NB4 (cell line): ENCODE measurements around the gene SMIM11.

ENCODE experiments used
- DNase-seq: peaks from one replicate; pipeline ENCODE4 v3.0.0; 2010; ENCODE audit warnings: low read depth
- H3K4me3 ChIP-seq: one replicate; pipeline ENCODE4 v1.5.1; 2011; ENCODE audit warnings: mild to moderate bottlenecking, low read depth, low read length, moderate library complexity
- MYC ChIP-seq: IDR thresholded peaks from 2 replicates; pipeline ENCODE4 v1.6.1; 2011; ENCODE audit warnings: low read depth, low read length
- POLR2A ChIP-seq: IDR thresholded peaks from 2 replicates; pipeline ENCODE4 v1.6.1; 2011; ENCODE audit warnings: mild to moderate bottlenecking; ENCODE audit not compliant: insufficient read length; ENCODE audit errors: extremely low read depth
- TF ChIP-seq, protein P1 (sequence below): IDR thresholded peaks from one replicate; pipeline ENCODE4 v1.5.1; 2012; ENCODE audit warnings: low read depth, low read length
- TF ChIP-seq, protein P2 (sequence below): IDR thresholded peaks from 2 replicates; pipeline ENCODE4 v1.6.1; 2011; ENCODE audit warnings: low read depth, low read length

The SMIM11 gene

DNA sequence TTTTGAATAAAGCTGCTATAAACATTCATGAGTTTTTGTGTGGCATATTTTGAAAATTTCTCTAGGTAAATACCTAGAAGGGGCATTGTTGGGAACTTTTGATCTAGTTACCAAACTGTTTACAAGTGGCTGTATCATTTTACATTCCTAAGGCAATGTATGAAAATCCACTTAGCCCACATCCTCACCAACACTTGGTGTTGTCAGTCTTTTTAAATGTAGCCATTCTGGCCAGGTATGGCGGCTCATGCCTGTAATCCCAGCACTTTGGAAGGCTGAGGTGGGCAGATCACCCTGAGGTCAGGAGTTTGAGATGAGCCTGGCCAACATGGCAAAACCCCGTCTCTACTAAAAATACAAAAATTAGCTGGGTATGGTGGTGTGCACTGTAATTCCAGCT lies 17.4 kb upstream of the SMIM11 start:
- DNase-seq = no peak
- no peak overlapping the region for H3K4me3 ChIP-seq
- TF ChIP-seq, protein P1, sequence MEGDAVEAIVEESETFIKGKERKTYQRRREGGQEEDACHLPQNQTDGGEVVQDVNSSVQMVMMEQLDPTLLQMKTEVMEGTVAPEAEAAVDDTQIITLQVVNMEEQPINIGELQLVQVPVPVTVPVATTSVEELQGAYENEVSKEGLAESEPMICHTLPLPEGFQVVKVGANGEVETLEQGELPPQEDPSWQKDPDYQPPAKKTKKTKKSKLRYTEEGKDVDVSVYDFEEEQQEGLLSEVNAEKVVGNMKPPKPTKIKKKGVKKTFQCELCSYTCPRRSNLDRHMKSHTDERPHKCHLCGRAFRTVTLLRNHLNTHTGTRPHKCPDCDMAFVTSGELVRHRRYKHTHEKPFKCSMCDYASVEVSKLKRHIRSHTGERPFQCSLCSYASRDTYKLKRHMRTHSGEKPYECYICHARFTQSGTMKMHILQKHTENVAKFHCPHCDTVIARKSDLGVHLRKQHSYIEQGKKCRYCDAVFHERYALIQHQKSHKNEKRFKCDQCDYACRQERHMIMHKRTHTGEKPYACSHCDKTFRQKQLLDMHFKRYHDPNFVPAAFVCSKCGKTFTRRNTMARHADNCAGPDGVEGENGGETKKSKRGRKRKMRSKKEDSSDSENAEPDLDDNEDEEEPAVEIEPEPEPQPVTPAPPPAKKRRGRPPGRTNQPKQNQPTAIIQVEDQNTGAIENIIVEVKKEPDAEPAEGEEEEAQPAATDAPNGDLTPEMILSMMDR = no peak
- TF ChIP-seq, protein P2, sequence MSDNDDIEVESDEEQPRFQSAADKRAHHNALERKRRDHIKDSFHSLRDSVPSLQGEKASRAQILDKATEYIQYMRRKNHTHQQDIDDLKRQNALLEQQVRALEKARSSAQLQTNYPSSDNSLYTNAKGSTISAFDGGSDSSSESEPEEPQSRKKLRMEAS = no peak
- no peak for TF ChIP-seq MYC
- TF ChIP-seq POLR2A = no peak

- TF ChIP-seq, protein P2 = no peak
- TF ChIP-seq POLR2A = no peak
- TF ChIP-seq, protein P1 = no peak
- no peak for TF ChIP-seq MYC
- H3K4me3 ChIP-seq = no peak overlapping the region
- no peak for DNase-seq
Observed at GRCh38 chr21:34358866-34359265, 16.4 kb upstream of the SMIM11 start.

DNA sequence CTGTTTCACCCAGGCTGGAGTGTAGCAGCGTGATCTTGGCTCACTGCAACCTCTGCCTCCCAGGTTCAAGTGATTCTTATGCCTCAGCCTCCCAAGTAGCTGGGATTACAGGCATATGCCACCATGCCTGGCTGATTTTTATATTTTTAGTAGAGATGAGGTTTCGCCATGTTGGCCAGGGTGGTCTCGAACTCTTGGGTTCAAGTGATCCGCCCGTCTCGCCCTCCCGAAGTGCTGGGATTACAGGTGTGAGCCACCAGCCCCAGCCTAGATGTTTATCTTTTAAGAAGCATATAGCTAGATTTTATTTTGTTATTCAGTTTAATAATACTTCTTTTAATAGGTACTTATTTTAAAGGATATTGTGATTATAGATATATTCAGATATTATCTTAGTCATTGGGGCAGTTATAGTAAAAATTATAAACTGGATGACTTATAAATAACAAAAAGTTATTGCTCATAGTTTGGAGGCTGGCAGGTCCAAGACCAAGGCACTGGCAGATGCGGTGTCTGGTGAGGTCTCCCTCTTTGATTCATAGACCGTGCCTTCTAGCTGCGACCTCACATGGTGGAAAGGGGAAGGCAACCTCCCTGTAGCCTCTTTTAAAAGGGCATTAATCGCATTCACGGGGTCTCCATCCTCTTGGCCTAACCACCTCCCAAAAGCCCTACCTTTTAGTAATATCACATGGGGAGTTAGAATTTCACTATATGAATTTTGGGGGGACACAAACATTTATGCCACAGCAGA lies 14.6 kb upstream of the SMIM11 start:
- TF ChIP-seq, protein P2 = no peak
- TF ChIP-seq MYC = no peak
- TF ChIP-seq, protein P1 = no peak
- TF ChIP-seq POLR2A = no peak
- DNase-seq = no peak
- H3K4me3 ChIP-seq = no peak overlapping the region

GRCh38 chr21:34362136-34362444 lies 13.2 kb upstream of the SMIM11 start:
- no peak overlapping the region for H3K4me3 ChIP-seq
- DNase-seq = no peak
- TF ChIP-seq MYC = no peak
- TF ChIP-seq, protein P1 = no peak
- TF ChIP-seq, protein P2 = no peak
- TF ChIP-seq POLR2A = no peak

- no peak for DNase-seq
- H3K4me3 ChIP-seq = no peak overlapping the region
- TF ChIP-seq, protein P1 = no peak
- TF ChIP-seq, protein P2 = no peak
- TF ChIP-seq MYC (no peak), POLR2A (no peak)
Observed at GRCh38 chr21:34362670-34363069, 12.6 kb upstream of the SMIM11 start.

- no peak within 1 kb of the TSS for H3K4me3 ChIP-seq
- TF ChIP-seq MYC (no peak), POLR2A (no peak)
- TF ChIP-seq, protein P2 = no peak
- DNase-seq = no peak
Observed at GRCh38 chr21:34363733-34364132, 11.6 kb upstream of the SMIM11 start, which contains the start of gene KCNE2. TSS of gene KCNE2 (plus strand) at chr21:34364006. CDS start at chr21:34370479, 6,473 bp downstream.
